ENCODE results near the gene ABCC10.

DNA sequence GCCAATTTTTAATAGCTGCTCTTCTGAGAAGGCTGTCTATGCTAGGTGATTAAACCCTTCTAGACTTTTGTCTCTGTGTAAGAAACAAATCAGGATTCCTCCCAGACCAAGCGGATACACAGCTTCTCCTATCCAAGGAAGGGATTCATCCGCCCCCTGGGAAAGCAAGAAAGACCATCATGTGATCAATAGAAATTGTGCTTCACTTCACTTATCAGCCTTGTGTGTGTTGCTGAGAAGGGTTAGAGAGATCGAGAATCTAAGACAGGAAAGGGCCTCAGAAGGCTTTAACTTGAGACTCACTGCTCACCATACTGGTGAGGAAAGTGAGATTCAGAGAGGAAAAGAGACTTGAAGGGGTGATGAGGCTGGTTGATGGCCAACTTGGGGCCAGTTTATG lies 1.5 kb downstream of the ABCC10 start:
- TF ChIP-seq CTCF (conservative IDR thresholded peaks at IDR 0.05) (no peak), EZH2 (IDR thresholded peaks at IDR 0.05; ENCODE audit: low read depth) (no peak)
